ENCODE measurements around the gene TXNDC5. TPM values are rescaled to one million over a fixed set of nuclear protein-coding genes. Genes with fewer than 3 reads are reported as not detected.

The TXNDC5 gene
- total RNA-seq, 1 donor from 2014 or later: 88.1 TPM

DNA sequence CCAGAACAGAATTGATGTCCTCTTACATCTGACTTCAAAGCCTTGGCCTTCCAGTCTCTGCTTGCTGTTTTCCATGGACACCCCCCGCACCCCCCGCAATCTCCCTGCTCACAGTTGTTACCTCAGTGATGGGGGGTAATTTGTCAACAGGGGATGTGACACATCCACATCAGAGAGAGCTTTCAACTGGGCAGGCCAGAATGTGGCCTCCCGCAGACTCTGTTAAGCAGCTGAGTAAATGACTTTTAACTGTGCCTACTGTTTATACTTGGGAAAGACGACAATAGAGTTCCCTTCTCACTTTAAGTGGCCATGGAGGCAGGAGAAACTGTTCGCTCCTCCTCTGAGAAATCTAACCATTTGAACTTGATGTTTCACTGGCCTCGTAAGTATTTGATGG lies 51.0 kb downstream of the TXNDC5 start:
- no peak overlapping the region for H3K27ac ChIP-seq
- no peak overlapping the region for H3K4me3 ChIP-seq
- no peak for DNase-seq (ENCODE audit: extremely low spot score in 2 of 2)
- no peaks in the 10 kb centered on the region for H3K4me1 ChIP-seq
- no peaks in the 10 kb centered on the region for H3K9me3 ChIP-seq
- TF ChIP-seq POLR2AphosphoS5 (IDR thresholded peaks at IDR 0.05; ENCODE audit: insufficient read depth in 1 of 2, low read depth in 1 of 2): no peak
- H3K36me3 ChIP-seq: no peaks in the 10 kb centered on the region
- intact Hi-C loops (cut with DNase I): no loop called here
- H3K27me3 ChIP-seq: no peaks in the 10 kb centered on the region

DNA sequence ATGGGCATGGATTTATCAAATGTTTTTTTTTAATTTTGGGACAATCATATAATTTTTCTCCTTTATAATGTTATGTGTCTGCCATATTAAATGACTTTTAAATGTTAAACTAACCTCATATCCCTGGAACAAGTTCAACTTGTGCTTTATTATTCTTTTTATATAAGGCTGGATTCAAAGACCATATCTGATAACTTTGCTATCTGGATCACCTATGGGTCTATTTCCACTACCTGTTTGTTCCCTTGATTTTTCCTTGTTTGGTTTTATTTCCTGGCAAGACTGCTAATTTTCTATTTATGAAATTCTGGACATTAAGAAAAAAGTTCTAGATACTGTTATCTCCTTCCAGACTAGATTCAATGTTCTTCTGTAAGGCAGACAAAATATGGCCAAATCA lies 58.8 kb downstream of the TXNDC5 start:
- no peak overlapping the region for H3K4me3 ChIP-seq
- intact Hi-C loops (cut with DNase I): no loop called here
- no peaks in the 10 kb centered on the region for H3K4me1 ChIP-seq
- H3K27ac ChIP-seq: no peak overlapping the region
- no peaks in the 10 kb centered on the region for H3K36me3 ChIP-seq
- TF ChIP-seq POLR2AphosphoS5 (IDR thresholded peaks at IDR 0.05; ENCODE audit: insufficient read depth in 1 of 2, low read depth in 1 of 2): no peak
- H3K27me3 ChIP-seq: no peaks in the 10 kb centered on the region
- H3K9me3 ChIP-seq: peaks cover 6% of the 10 kb centered on the region
- DNase-seq (ENCODE audit: extremely low spot score in 2 of 2): no peak

DNA sequence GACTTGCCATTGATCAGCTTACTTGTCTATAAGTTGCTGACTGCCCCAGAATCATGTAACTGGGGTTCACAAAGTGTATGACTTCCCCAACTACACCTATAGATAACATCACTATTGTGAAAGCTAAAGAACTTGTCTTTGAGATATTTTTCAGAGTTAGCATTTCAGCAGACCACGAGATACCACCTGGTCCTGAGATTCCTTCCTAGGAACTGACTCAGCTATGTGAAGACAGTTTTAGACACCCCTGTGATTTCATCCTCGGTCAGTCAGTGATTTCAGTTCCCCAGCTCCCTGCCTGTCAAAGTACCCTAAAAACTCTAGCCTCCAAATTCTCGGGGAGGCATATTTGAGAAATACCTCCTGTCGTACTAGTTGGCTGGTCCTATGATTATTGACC lies 62.4 kb downstream of the TXNDC5 start:
- peaks cover 6% of the 10 kb centered on the region for H3K9me3 ChIP-seq
- intact Hi-C loops (cut with DNase I): no loop called here
- H3K4me1 ChIP-seq: no peaks in the 10 kb centered on the region
- H3K36me3 ChIP-seq: no peaks in the 10 kb centered on the region
- H3K27ac ChIP-seq: no peak overlapping the region
- TF ChIP-seq, protein P1, sequence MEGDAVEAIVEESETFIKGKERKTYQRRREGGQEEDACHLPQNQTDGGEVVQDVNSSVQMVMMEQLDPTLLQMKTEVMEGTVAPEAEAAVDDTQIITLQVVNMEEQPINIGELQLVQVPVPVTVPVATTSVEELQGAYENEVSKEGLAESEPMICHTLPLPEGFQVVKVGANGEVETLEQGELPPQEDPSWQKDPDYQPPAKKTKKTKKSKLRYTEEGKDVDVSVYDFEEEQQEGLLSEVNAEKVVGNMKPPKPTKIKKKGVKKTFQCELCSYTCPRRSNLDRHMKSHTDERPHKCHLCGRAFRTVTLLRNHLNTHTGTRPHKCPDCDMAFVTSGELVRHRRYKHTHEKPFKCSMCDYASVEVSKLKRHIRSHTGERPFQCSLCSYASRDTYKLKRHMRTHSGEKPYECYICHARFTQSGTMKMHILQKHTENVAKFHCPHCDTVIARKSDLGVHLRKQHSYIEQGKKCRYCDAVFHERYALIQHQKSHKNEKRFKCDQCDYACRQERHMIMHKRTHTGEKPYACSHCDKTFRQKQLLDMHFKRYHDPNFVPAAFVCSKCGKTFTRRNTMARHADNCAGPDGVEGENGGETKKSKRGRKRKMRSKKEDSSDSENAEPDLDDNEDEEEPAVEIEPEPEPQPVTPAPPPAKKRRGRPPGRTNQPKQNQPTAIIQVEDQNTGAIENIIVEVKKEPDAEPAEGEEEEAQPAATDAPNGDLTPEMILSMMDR (IDR thresholded peaks at IDR 0.05): no peak
- no peak for TF ChIP-seq POLR2A (IDR thresholded peaks at IDR 0.05)
- no peak for TF ChIP-seq POLR2AphosphoS5 (IDR thresholded peaks at IDR 0.05; ENCODE audit: insufficient read depth in 1 of 2, low read depth in 1 of 2)
- H3K4me3 ChIP-seq: no peak overlapping the region
- H3K27me3 ChIP-seq: no peaks in the 10 kb centered on the region
- no peak for DNase-seq (ENCODE audit: extremely low spot score in 2 of 2)

DNA sequence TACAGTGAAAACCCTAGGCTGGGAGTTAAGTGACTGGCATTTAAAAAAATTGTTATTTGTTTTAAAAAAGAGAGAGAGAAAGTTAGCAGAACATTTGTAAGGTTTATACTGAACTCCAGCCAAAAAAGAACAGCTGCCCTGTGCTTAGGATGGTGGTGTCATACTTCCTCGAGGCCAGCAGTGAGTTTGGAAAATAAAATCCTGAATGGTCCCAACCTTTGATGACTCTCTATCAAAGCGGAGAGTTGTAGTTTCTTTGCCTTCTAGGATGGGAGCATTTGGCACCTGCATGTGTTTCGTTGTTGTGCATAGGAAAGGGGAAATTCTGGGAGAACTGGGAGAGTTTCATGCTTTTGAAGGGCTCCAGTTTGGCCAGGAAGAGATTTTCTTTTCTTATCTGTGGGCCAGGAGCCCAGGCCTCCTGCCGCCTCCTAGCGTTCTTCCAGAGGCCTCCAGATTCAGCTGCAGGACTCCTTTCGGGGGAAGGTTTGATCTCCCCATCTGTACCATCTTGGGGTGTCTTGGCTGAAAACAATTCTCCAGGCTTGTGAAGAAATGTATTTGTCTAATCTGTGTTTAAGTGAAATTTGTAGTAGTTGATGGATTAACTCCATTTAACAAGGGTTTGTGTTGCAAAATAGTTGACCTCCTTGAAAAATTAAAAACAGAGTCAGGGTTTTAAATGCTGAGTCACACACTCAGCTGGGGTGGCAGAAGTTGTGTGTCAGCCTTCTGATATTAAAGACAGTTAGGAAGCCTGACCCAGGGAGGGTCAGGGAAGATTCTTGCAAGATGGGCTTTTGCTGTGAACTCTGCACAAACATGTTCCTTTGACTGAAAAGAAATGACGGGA lies 63.4 kb downstream of the TXNDC5 start:
- no peak for DNase-seq (ENCODE audit: extremely low spot score in 2 of 2)
- H3K27ac ChIP-seq: no peak overlapping the region
- peaks cover 5% of the 10 kb centered on the region for H3K9me3 ChIP-seq
- H3K4me1 ChIP-seq: no peaks in the 10 kb centered on the region
- intact Hi-C loops (cut with DNase I): no loop called here
- no peaks in the 10 kb centered on the region for H3K36me3 ChIP-seq
- TF ChIP-seq POLR2A (IDR thresholded peaks at IDR 0.05): no peak
- TF ChIP-seq, protein P1 (IDR thresholded peaks at IDR 0.05): no peak
- no peaks in the 10 kb centered on the region for H3K27me3 ChIP-seq
- no peak overlapping the region for H3K4me3 ChIP-seq

DNA sequence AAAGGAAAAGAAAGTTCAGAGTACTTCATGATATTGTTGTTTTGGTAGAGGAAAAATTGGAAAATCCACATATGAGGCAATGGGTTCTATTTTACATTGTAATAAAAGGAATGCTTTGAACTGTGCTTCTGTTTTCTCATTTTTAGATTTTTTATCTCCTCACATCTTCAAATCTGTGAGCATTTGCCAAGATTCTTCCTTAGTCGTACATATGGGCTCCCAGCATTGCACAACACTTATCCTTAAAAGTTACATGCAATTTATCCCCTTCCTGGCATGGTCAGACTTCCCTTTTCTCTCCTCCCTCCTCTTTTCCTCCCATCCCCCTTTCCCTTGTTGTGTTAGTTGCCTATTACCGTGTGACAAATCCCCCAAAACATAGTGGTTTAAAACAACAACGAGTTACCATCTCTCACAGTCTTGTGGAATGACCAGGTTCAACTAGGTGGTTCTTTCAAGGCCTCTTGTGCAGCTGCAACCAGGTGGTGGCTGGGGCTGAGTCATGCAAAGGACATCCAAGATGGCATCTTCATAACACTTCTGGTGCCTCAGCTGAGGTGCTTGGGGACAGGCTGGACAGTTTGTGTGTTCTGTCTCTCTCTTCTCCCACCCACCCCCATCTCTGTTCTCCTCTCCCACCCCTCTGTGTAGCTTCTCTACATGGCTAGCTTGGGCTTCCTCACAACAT lies 68.7 kb downstream of the TXNDC5 start:
- H3K36me3 ChIP-seq: no peaks in the 10 kb centered on the region
- intact Hi-C loops (cut with DNase I): no loop called here
- no peak overlapping the region for H3K27ac ChIP-seq
- H3K4me1 ChIP-seq: no peaks in the 10 kb centered on the region
- TF ChIP-seq POLR2A (IDR thresholded peaks at IDR 0.05) (no peak), POLR2AphosphoS5 (IDR thresholded peaks at IDR 0.05; ENCODE audit: insufficient read depth in 1 of 2, low read depth in 1 of 2) (no peak)
- TF ChIP-seq, protein P1 (IDR thresholded peaks at IDR 0.05): no peak
- no peaks in the 10 kb centered on the region for H3K9me3 ChIP-seq
- DNase-seq (ENCODE audit: extremely low spot score in 2 of 2): no peak
- H3K4me3 ChIP-seq: no peak overlapping the region
- no peaks in the 10 kb centered on the region for H3K27me3 ChIP-seq
